ENCODE data around the gene MPDZ. TPM values are rescaled to one million over a fixed set of nuclear protein-coding genes. Genes with fewer than 3 reads are reported as not detected.

The MPDZ gene
- total RNA-seq, 3 donors from 2014 or later (not counting 1 experiment from before 2014, with no cell fraction given), result not detected

DNA sequence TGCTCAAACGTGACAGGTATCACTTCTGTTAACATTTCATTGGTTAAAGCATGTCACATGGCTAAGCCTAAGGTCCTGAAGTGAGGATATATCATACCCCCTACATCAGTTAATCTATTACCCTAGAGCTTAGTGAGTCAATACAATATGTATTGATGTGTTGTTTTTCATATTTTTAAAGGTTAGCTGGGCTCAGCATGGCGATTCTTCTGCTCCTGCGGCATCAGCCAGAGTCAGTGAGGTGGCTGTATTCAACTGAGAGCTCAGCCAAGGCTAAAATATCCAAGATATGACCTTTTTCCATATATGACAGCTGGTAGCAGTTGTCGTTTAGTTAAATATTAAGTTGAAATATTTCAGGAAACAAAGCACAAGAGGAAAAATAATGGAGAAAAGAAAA lies 38.5 kb upstream of the MPDZ start:
- Histone ChIP-seq H3K4me1 (ENCODE audit: control insufficient read depth, insufficient read depth, low read length) (no peaks in the 10 kb centered on the region), H3K36me3 (ENCODE audit: control insufficient read depth, insufficient read depth, low read length) (no peaks in the 10 kb centered on the region), H3K9me3 (ENCODE audit: control insufficient read depth, insufficient read depth, low read length) (no peaks in the 10 kb centered on the region), H3K4me3 (ENCODE audit: low read length) (no peak overlapping the region), H3K27ac (ENCODE audit: low read length) (no peak overlapping the region), H3K27me3 (ENCODE audit: control insufficient read depth, insufficient read depth, low read length) (no peaks in the 10 kb centered on the region)
- TF ChIP-seq, protein P1, sequence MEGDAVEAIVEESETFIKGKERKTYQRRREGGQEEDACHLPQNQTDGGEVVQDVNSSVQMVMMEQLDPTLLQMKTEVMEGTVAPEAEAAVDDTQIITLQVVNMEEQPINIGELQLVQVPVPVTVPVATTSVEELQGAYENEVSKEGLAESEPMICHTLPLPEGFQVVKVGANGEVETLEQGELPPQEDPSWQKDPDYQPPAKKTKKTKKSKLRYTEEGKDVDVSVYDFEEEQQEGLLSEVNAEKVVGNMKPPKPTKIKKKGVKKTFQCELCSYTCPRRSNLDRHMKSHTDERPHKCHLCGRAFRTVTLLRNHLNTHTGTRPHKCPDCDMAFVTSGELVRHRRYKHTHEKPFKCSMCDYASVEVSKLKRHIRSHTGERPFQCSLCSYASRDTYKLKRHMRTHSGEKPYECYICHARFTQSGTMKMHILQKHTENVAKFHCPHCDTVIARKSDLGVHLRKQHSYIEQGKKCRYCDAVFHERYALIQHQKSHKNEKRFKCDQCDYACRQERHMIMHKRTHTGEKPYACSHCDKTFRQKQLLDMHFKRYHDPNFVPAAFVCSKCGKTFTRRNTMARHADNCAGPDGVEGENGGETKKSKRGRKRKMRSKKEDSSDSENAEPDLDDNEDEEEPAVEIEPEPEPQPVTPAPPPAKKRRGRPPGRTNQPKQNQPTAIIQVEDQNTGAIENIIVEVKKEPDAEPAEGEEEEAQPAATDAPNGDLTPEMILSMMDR (IDR thresholded peaks at IDR 0.05), result no peak
- no peak overlapping the region for H3K4me3 Mint-ChIP-seq
- DNase-seq, result no peak
- no peaks in the 10 kb centered on the region for H3K27me3 Mint-ChIP-seq (ENCODE audit: low read depth in 2 of 2)
- H3K27ac Mint-ChIP-seq, result no peak overlapping the region
- no peaks in the 10 kb centered on the region for H3K4me1 Mint-ChIP-seq
- H3K9me3 Mint-ChIP-seq, result peaks cover 10 to 18% of the 10 kb centered on the region in 2 donors
- ATAC-seq, result no peak
- H3K36me3 Mint-ChIP-seq, result peaks cover 7% of the 10 kb centered on the region
- 89% methylated on average over 3 of the region's 4 CpGs for WGBS (ENCODE audit: insufficient coverage)
- intact Hi-C loops (cut with micrococcal nuclease), result no loop called here

DNA sequence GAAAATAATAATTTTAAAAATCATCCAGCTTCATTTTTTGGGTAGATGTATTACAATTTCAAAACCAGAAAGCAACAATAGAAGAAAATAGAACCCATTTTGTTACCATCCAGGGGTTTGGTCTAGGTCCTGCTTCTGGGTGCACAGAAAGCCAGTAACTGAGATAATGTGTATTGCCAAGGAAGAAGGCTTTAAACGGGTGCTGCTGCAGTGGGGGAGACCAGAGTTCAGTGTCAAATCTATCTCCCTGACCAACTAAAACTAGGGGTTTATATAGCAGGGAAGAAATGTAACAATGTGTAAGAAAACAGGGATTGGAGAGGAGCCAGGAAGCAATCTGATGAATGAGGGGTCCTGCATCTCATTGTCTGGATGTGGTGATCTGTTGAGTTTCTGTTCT lies 17.5 kb upstream of the MPDZ start:
- H3K27ac Mint-ChIP-seq, result no peak overlapping the region
- ATAC-seq, result no peak

DNA sequence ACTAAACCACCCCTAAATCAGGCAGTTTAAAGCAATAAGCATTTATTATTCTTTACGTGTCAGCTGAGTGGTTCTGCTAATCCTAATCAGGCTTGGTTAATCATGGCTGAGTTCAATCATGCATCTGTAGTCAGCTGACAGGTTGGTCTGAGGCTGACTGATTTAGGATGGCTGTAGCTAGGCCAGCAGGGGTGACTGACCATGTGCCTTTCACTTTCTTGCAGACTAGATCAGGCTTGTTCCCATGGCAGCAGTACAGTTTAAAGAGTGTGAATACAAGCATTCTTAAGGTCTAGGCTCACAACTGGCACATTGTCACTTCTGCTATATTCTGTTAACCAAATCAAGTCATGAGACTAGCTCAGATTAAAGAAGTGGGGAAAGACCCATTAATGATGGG lies 16.1 kb upstream of the MPDZ start:
- Histone ChIP-seq H3K27me3 (ENCODE audit: control insufficient read depth, insufficient read depth, low read length) (no peaks in the 10 kb centered on the region), H3K4me1 (ENCODE audit: control insufficient read depth, insufficient read depth, low read length) (no peaks in the 10 kb centered on the region), H3K36me3 (ENCODE audit: control insufficient read depth, insufficient read depth, low read length) (no peaks in the 10 kb centered on the region), H3K9me3 (ENCODE audit: control insufficient read depth, insufficient read depth, low read length) (peaks cover 6% of the 10 kb centered on the region), H3K27ac (ENCODE audit: low read length) (no peak overlapping the region), H3K4me3 (ENCODE audit: low read length) (no peak overlapping the region)
- no peaks in the 10 kb centered on the region for H3K27me3 Mint-ChIP-seq (ENCODE audit: low read depth in 2 of 2)
- DNase-seq, result no peak
- H3K27ac Mint-ChIP-seq, result no peak overlapping the region
- peaks cover 10 to 17% of the 10 kb centered on the region in 2 donors for H3K9me3 Mint-ChIP-seq
- H3K4me1 Mint-ChIP-seq, result no peaks in the 10 kb centered on the region
- no peak for ATAC-seq
- 94% methylated on average over 1 of the region's 1 CpG for WGBS (ENCODE audit: insufficient coverage)
- intact Hi-C loops (cut with micrococcal nuclease), result no loop called here
- no peak overlapping the region for H3K4me3 Mint-ChIP-seq
- no peaks in the 10 kb centered on the region for H3K36me3 Mint-ChIP-seq
- TF ChIP-seq, protein P1 (IDR thresholded peaks at IDR 0.05), result no peak

More for the DNA sequence above, 17.5 kb upstream of the MPDZ start:
- Histone ChIP-seq H3K36me3 (ENCODE audit: control insufficient read depth, insufficient read depth, low read length) (no peaks in the 10 kb centered on the region), H3K4me3 (ENCODE audit: low read length) (no peak overlapping the region), H3K4me1 (ENCODE audit: control insufficient read depth, insufficient read depth, low read length) (no peaks in the 10 kb centered on the region), H3K27me3 (ENCODE audit: control insufficient read depth, insufficient read depth, low read length) (no peaks in the 10 kb centered on the region), H3K27ac (ENCODE audit: low read length) (no peak overlapping the region), H3K9me3 (ENCODE audit: control insufficient read depth, insufficient read depth, low read length) (peaks cover 6% of the 10 kb centered on the region)
- no peaks in the 10 kb centered on the region for H3K4me1 Mint-ChIP-seq
- TF ChIP-seq, protein P1 (IDR thresholded peaks at IDR 0.05), result no peak
- H3K27me3 Mint-ChIP-seq (ENCODE audit: low read depth in 2 of 2), result no peaks in the 10 kb centered on the region
- WGBS (ENCODE audit: insufficient coverage), result 88% methylated on average over 1 of the region's 1 CpG
- H3K9me3 Mint-ChIP-seq, result peaks cover 10 to 13% of the 10 kb centered on the region in 2 donors
- intact Hi-C loops (cut with micrococcal nuclease), result no loop called here
- H3K4me3 Mint-ChIP-seq, result no peak overlapping the region
- no peak for DNase-seq
- H3K36me3 Mint-ChIP-seq, result no peaks in the 10 kb centered on the region

DNA sequence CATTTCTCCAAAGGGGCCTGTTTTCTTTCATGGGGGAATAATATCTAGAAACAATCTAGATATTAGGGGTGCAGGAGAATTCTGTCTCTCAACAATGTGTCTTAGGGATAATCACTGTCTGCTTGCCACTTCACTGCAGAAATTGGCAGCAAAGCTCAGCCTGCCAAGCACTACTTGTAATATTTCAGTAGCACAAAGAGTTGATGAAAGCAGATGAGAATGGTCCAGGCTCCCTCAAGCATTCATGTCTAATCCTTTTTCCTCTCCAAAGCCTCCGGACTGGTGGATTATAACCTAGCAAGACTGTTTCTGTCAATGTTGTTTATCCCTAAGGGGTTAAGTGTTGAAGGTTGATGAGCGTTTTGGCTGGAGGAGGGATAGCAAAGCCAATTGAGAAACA lies 13.3 kb upstream of the MPDZ start:
- no peak overlapping the region for H3K4me3 Mint-ChIP-seq
- intact Hi-C loops (cut with micrococcal nuclease), result no loop called here
- TF ChIP-seq, protein P1 (IDR thresholded peaks at IDR 0.05), result no peak
- H3K27me3 Mint-ChIP-seq (ENCODE audit: low read depth in 2 of 2), result no peaks in the 10 kb centered on the region
- Histone ChIP-seq H3K4me1 (ENCODE audit: control insufficient read depth, insufficient read depth, low read length) (no peaks in the 10 kb centered on the region), H3K27ac (ENCODE audit: low read length) (no peak overlapping the region), H3K9me3 (ENCODE audit: control insufficient read depth, insufficient read depth, low read length) (peaks cover 6% of the 10 kb centered on the region), H3K27me3 (ENCODE audit: control insufficient read depth, insufficient read depth, low read length) (no peaks in the 10 kb centered on the region), H3K36me3 (ENCODE audit: control insufficient read depth, insufficient read depth, low read length) (no peaks in the 10 kb centered on the region), H3K4me3 (ENCODE audit: low read length) (no peak overlapping the region)
- no peaks in the 10 kb centered on the region for H3K36me3 Mint-ChIP-seq
- DNase-seq (no peak), ATAC-seq (no peak)
- peaks cover 12 to 17% of the 10 kb centered on the region in 2 donors for H3K9me3 Mint-ChIP-seq
- 89% methylated on average over 2 of the region's 2 CpGs for WGBS (ENCODE audit: insufficient coverage)
- no peaks in the 10 kb centered on the region for H3K4me1 Mint-ChIP-seq
- H3K27ac Mint-ChIP-seq, result no peak overlapping the region

Measured in natural killer cell (primary cell).